Measurements from ENCODE around the gene ILKAP.

ILKAP gene

GRCh38 chr2:238149841-238150572 lies 53.5 kb downstream of the ILKAP start:
- DNase-seq (ENCODE audit: low read depth) = no peak

- DNase-seq (ENCODE audit: low read depth) = no peak
Observed at GRCh38 chr2:238148981-238149380, 54.5 kb downstream of the ILKAP start.

- no peak for DNase-seq (ENCODE audit: low read depth)
Observed at GRCh38 chr2:238146884-238147544, 56.5 kb downstream of the ILKAP start.

GRCh38 chr2:238145851-238146250 lies 57.6 kb downstream of the ILKAP start:
- DNase-seq (ENCODE audit: low read depth) = no peak

- no peak for DNase-seq (ENCODE audit: low read depth)
Observed at GRCh38 chr2:238145046-238145445, 58.4 kb downstream of the ILKAP start.

- DNase-seq (ENCODE audit: low read depth) = no peak
Observed at GRCh38 chr2:238144262-238144661, 59.2 kb downstream of the ILKAP start.

- no peak for DNase-seq (ENCODE audit: low read depth)
Observed at GRCh38 chr2:238143239-238143951, 60.1 kb downstream of the ILKAP start.

GRCh38 chr2:238142382-238143205 lies 60.9 kb downstream of the ILKAP start:
- DNase-seq (ENCODE audit: low read depth) = no peak

GRCh38 chr2:238141541-238142318 lies 61.8 kb downstream of the ILKAP start:
- no peak for DNase-seq (ENCODE audit: low read depth)

GRCh38 chr2:238140721-238141540 lies 62.6 kb downstream of the ILKAP start:
- DNase-seq (ENCODE audit: low read depth) = no peak

- DNase-seq (ENCODE audit: low read depth) = no peak
Observed at GRCh38 chr2:238140040-238140439, 63.5 kb downstream of the ILKAP start.

GRCh38 chr2:238139196-238140039 lies 64.1 kb downstream of the ILKAP start:
- no peak for DNase-seq (ENCODE audit: low read depth)

- no peak for DNase-seq (ENCODE audit: low read depth)
Observed at GRCh38 chr2:238138331-238139195, 64.9 kb downstream of the ILKAP start, which contains the start of gene KLHL30. KLHL30 (plus strand) TSS chr2:238138668; CDS start chr2:238140755, 2,087 bp downstream.

GRCh38 chr2:238137885-238138284 lies 65.6 kb downstream of the ILKAP start:
- DNase-seq (ENCODE audit: low read depth) = no peak

- no peak for DNase-seq (ENCODE audit: low read depth)
Observed at GRCh38 chr2:238136820-238137537, 66.5 kb downstream of the ILKAP start.

GRCh38 chr2:238135601-238136150 lies 67.8 kb downstream of the ILKAP start:
- DNase-seq (ENCODE audit: low read depth) = no peak

GRCh38 chr2:238134393-238134785 lies 69.1 kb downstream of the ILKAP start:
- no peak for DNase-seq (ENCODE audit: low read depth)
